Muscle of leg (tissue), 11 donors: ENCODE data around the gene SPAG9. TPM values are rescaled to one million over a fixed set of nuclear protein-coding genes. Genes with fewer than 3 reads are reported as not detected.

ENCODE experiments used
- DNase-seq: peaks from one replicate; pipeline ENCODE4 v3.0.0; 2013
- H3K27ac ChIP-seq: one replicate; pipeline ENCODE4 v1.5.1; 2013; ENCODE audit warnings: mild to moderate bottlenecking, low read length, control low read depth
- H3K27me3 ChIP-seq: one replicate; pipeline ENCODE4 v1.6.1; 2013; ENCODE audit warnings: low read length; ENCODE audit not compliant: control insufficient read depth, insufficient read depth
- H3K36me3 ChIP-seq: one replicate; pipeline ENCODE4 v1.6.1; 2013; ENCODE audit warnings: low read length; ENCODE audit not compliant: control insufficient read depth, insufficient read depth
- H3K4me1 ChIP-seq: one replicate; pipeline ENCODE4 v1.6.1; 2013; ENCODE audit warnings: low read length; ENCODE audit not compliant: control insufficient read depth, insufficient read depth
- H3K4me3 ChIP-seq: one replicate; pipeline ENCODE4 v1.5.1; 2013; ENCODE audit warnings: low read length, control low read depth
- H3K9me3 ChIP-seq: replicated peaks from 2 replicates; pipeline ENCODE4 v1.6.1; 2013; ENCODE audit warnings: low read depth, low read length; ENCODE audit not compliant: control insufficient read depth
- WGBS: methylation state at CpG from one replicate; pipeline ENCODE4 v1.1.5; 2013; ENCODE audit warnings: missing lambda C conversion rate; ENCODE audit not compliant: insufficient coverage; 5-methylcytosine and 5-hydroxymethylcytosine counted together
- polyA plus RNA-seq, 8 donors: library from polyadenylated mRNA; unstranded; fragments of 120-200 nt; gene quantifications; one replicate each; pipeline versions ENCODE4 v1.2.1 to v1.2.3, GENCODE V29; 2013; ENCODE audit warnings: inconsistent platforms in 1 of 8, low replicate concordance in 1 of 8; ENCODE audit not compliant: insufficient read length in 8 of 8, insufficient read depth in 1 of 8
- total RNA-seq: library from RNA; stranded (reverse); fragments of 120-200 nt; gene quantifications from one replicate; pipeline ENCODE4 v1.2.4, GENCODE V29; 2013

The SPAG9 gene
- total and polyA plus RNA-seq, 9 donors: 48.4 to 81.4 (median 66.4) TPM

DNA sequence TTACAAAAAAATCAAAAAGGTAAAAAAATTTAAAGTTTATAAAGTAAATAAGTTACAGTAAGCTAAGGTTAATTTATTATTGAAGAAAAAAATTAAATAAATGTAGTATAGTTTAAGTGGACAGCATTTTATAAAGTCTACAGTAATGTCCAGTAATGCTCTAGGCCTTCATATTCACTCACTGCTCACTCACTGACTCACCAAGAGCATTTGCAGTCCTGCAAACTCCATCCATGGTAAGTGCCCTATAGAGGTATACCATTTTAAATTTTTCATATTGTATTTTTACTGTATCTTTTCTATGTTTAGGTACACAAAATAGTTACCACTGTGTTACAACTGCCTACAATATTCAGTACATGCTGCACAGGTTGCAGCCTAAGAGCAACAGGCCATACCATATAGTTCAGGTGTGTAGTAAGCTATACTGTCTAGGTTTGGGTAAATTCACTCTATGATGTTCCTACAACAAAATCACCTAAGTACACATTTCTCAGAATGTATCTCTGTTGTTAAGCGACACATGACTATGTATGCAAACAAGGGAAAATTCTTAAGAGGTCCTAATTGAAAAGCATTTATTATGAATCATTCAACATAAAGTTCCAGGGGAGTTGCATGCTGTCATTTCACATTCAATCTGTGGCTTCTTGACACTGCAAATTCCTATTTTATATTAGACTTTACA, 92.3 kb downstream of the SPAG9 start:
- H3K9me3 ChIP-seq: no peaks in the 10 kb centered on the region
- H3K27me3 ChIP-seq: no peaks in the 10 kb centered on the region
- no peak overlapping the region for H3K4me3 ChIP-seq
- no peak overlapping the region for H3K27ac ChIP-seq
- WGBS: no CpG with 5 or more reads among the region's 1 CpG
- no peak for DNase-seq
- no peaks in the 10 kb centered on the region for H3K4me1 ChIP-seq
- peaks cover 8% of the 10 kb centered on the region for H3K36me3 ChIP-seq

DNA sequence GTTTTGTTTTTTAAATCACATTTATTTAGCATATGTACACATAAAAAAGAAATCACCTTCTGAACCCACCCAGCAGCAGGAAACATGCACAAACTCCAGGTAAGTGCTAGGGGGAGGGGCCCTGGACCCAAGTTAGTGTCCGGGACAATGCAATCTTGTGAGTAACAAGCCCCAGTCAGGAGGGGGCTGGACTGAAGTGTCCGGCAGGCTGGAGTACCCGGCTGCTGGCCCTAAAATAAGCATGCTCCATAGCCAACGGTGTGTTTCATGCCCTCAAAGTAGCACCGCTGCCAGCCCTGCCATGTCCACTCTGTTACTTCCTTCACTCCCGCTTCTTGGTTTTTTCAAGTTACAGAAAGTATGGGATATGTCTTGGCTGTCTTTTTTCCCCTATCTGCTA, 102.1 kb downstream of the SPAG9 start:
- no peak overlapping the region for H3K4me3 ChIP-seq
- no peaks in the 10 kb centered on the region for H3K9me3 ChIP-seq
- H3K36me3 ChIP-seq: peaks cover 21% of the 10 kb centered on the region
- WGBS: 83% methylated on average over 2 of the region's 6 CpGs
- no peak overlapping the region for H3K27ac ChIP-seq
- H3K27me3 ChIP-seq: no peaks in the 10 kb centered on the region
- DNase-seq: no peak
- H3K4me1 ChIP-seq: peaks cover 2% of the 10 kb centered on the region

DNA sequence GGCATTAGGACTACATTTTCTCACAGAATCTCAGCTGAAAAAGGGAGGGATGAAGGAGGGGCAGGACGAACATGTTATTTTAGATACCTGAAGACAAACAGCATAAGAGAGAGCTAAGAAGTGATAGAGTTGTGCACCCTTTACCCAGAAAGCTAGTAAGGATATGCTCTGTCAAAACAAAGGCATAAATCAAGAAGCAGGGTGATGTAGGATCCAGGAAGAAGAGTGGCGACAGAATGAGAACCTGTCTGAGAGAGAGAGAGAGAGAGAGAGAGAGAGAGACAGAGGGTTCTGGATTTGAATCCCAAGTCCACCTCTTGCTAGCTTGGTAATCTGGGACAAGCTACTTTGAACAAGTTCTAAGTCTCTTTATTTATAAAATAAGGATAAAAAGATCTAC, 103.4 kb downstream of the SPAG9 start:
- no peaks in the 10 kb centered on the region for H3K27me3 ChIP-seq
- no CpG with 5 or more reads among the region's 2 CpGs for WGBS
- H3K4me1 ChIP-seq: peaks cover 2% of the 10 kb centered on the region
- H3K27ac ChIP-seq: no peak overlapping the region
- H3K9me3 ChIP-seq: no peaks in the 10 kb centered on the region
- H3K36me3 ChIP-seq: peaks cover 28% of the 10 kb centered on the region
- no peak overlapping the region for H3K4me3 ChIP-seq
- no peak for DNase-seq

- DNase-seq: no peak
- no peak overlapping the region for H3K4me3 ChIP-seq
- no peaks in the 10 kb centered on the region for H3K27me3 ChIP-seq
- no peaks in the 10 kb centered on the region for H3K9me3 ChIP-seq
- H3K36me3 ChIP-seq: peaks cover 28% of the 10 kb centered on the region
- peaks cover 2% of the 10 kb centered on the region for H3K4me1 ChIP-seq
- 83% methylated on average over 1 of the region's 1 CpG for WGBS
- peak overlapping the region; percentile 47 for H3K27ac ChIP-seq
Measured at GRCh38 chr17:51016099-51016498, 104.6 kb downstream of the SPAG9 start.

DNA sequence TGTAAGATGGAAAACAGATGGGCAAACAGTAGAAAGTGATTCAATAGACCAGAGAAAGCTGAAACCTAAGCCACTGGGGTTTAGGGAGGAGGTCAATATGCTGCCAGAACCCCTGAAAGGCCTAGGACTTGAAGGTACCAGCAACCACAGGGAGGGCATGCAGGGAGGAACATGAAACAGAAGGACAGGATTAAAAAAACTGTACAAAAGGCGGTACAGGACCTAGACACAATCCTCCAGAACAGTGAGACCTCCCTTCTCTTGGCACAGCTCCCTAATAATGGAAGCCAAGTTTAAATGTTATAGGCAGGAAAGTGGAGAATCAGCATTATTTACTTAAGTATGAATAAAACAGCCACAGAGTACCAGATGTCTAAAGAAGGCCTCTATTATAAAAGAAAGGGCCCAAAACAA, 105.5 kb downstream of the SPAG9 start:
- Histone ChIP-seq H3K36me3 (peaks cover 25% of the 10 kb centered on the region), H3K4me1 (peaks cover 2% of the 10 kb centered on the region), H3K9me3 (no peaks in the 10 kb centered on the region), H3K27me3 (no peaks in the 10 kb centered on the region), H3K4me3 (no peak overlapping the region), H3K27ac (peak overlapping the region; percentile 71)
- no CpG with 5 or more reads among the region's 1 CpG for WGBS
- peak; percentile 94 for DNase-seq

DNA sequence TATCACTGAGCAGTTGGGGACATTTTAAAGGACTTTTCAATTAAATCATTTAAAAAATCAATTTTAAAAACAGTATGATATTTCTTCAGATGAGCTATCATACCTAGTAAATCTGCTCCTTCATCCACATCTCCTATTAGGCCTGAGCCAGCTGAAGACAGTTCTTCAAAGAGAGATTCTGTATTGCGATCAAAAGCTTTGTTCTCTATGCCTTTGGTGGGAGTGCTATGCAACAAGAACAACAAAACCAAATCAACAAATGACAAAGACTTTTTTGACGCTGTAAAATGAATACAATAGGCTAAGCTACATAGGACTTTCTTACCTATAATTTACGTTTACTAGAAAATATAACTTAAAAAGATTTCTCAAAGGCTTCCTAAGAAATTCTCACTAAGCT, 106.5 kb downstream of the SPAG9 start:
- WGBS: no CpG with 5 or more reads among the region's 3 CpGs
- no peaks in the 10 kb centered on the region for H3K27me3 ChIP-seq
- peaks cover 2% of the 10 kb centered on the region for H3K4me1 ChIP-seq
- H3K36me3 ChIP-seq: peaks cover 24% of the 10 kb centered on the region
- H3K27ac ChIP-seq: no peak overlapping the region
- no peak for DNase-seq
- H3K9me3 ChIP-seq: no peaks in the 10 kb centered on the region
- H3K4me3 ChIP-seq: no peak overlapping the region

- peaks cover 16% of the 10 kb centered on the region for H3K36me3 ChIP-seq
Measured at GRCh38 chr17:51013322-51013721, 107.3 kb downstream of the SPAG9 start.

DNA sequence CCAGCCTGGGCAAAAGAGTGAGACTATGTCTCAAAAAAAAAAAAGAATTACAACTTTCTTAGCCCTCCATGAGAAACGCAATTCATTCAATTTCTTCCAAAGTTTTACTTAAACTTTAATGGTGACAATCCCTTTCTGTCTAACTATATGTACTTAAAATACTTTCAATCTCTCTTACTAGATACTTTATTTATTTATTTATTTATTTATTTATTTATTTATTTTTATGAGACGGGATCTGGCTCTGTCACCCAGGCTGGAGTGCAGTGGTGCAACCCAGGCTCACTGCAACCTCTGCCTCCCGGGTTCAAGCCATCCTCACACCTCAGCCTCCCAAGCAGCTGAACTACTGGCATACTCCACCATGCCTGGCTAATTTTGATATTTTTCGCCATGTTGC, 108.1 kb downstream of the SPAG9 start:
- H3K9me3 ChIP-seq: no peaks in the 10 kb centered on the region
- WGBS: 100% methylated on average over 2 of the region's 4 CpGs
- DNase-seq: no peak
- no peak overlapping the region for H3K27ac ChIP-seq
- H3K4me3 ChIP-seq: no peak overlapping the region
- peaks cover 2% of the 10 kb centered on the region for H3K4me1 ChIP-seq
- no peaks in the 10 kb centered on the region for H3K27me3 ChIP-seq
- peaks cover 16% of the 10 kb centered on the region for H3K36me3 ChIP-seq

More at GRCh38 chr17:51013322-51013721, 107.3 kb downstream of the SPAG9 start:
- no peak for DNase-seq
- no CpG with 5 or more reads among the region's 2 CpGs for WGBS
- Histone ChIP-seq H3K9me3 (no peaks in the 10 kb centered on the region), H3K4me1 (peaks cover 2% of the 10 kb centered on the region), H3K4me3 (no peak overlapping the region), H3K27me3 (no peaks in the 10 kb centered on the region), H3K27ac (no peak overlapping the region)

DNA sequence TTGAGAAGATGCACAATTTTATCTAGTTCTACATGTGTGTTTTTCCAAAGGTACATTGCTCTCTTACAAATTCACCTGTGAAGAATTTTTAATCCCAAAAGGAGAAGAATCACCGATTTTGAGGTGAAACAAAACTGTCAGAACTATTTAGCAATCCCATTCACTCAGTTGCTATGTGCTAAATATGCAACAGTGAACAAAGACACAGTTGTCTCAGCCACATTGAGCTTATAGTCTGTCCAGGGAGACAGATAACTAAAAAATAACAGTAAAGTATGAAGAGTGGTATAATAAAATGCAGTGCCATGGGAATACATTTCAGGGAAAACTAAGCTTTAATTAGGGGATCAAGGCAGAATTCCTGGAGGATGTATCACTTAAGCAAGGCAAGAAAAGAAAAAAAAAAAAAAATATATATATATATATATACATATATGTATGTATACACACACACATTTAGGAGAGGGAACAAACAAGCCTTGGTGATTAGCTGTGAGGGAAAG, 110.4 kb downstream of the SPAG9 start:
- no peak overlapping the region for H3K4me3 ChIP-seq
- H3K27ac ChIP-seq: no peak overlapping the region
- H3K9me3 ChIP-seq: no peaks in the 10 kb centered on the region
- H3K4me1 ChIP-seq: peaks cover 2% of the 10 kb centered on the region
- no peaks in the 10 kb centered on the region for H3K27me3 ChIP-seq
- peaks cover 18% of the 10 kb centered on the region for H3K36me3 ChIP-seq
- DNase-seq: no peak
- WGBS: no CpG with 5 or more reads among the region's 1 CpG

DNA sequence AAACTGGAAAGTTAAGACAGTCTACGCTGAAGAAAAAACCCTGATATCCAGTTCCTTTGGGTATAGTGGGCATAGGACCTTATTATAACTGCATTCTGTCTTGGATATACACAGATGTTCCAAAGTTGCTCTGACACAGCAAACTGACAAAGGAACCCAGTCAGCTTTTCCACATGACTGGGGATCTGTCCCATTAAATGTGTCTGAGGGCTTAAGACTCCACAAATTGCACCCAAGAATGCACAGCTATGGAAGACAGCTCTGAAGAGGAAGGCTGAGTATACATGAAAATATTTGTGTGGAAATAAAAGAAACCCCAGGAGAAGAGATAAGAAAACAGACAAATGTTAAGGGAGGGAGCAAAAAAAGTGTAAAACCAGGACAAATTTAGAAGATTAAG, 114.1 kb downstream of the SPAG9 start:
- H3K36me3 ChIP-seq: peaks cover 25% of the 10 kb centered on the region
- H3K27ac ChIP-seq: no peak overlapping the region
- WGBS: no CpG with 5 or more reads among the region's 1 CpG

More for the DNA sequence above, 114.1 kb downstream of the SPAG9 start:
- Histone ChIP-seq H3K27me3 (no peaks in the 10 kb centered on the region), H3K9me3 (no peaks in the 10 kb centered on the region), H3K4me1 (no peaks in the 10 kb centered on the region), H3K4me3 (no peak overlapping the region)
- DNase-seq: no peak
